IPS DF 6.9 (cell line): ENCODE measurements around the gene HSPB1.
"Not testable (repeated sequence)": the region's sequence is repeated elsewhere in the genome, so short reads cannot be mapped to it uniquely, and the experiment has no call there.

Experiments
- DNase-seq: peaks from one replicate; pipeline ENCODE4 v3.0.0-alpha.2; 2013; ENCODE audit warnings: low read depth, low spot score
- H3K27ac ChIP-seq: one replicate; pipeline ENCODE4 v1.5.1; 2013; ENCODE audit warnings: low read length, control low read depth
- H3K27me3 ChIP-seq: 2 replicates; pipeline ENCODE4 v1.6.1; 2013; ENCODE audit warnings: mild to moderate bottlenecking, low read length; ENCODE audit not compliant: control insufficient read depth, insufficient read depth
- H3K36me3 ChIP-seq: 2 replicates; pipeline ENCODE4 v1.6.1; 2013; ENCODE audit warnings: low read length; ENCODE audit not compliant: control insufficient read depth, insufficient read depth
- H3K4me1 ChIP-seq: 2 replicates; pipeline ENCODE4 v1.6.1; 2013; ENCODE audit warnings: low read length; ENCODE audit not compliant: control insufficient read depth, insufficient read depth
- H3K4me3 ChIP-seq: 2 replicates; pipeline ENCODE4 v1.5.1; 2013; ENCODE audit warnings: mild to moderate bottlenecking, low read length
- H3K9me3 ChIP-seq: 2 replicates; pipeline ENCODE4 v1.6.1; 2013; ENCODE audit warnings: low read length, inconsistent platforms; ENCODE audit not compliant: control insufficient read depth, insufficient read depth
- WGBS: extraction: QIAGEN DNeasy Blood & Tissue Kit; methylation state at CpG from one replicate; pipeline ENCODE4 v1.1.7; 2013; ENCODE audit warnings: mixed read lengths, missing lambda C conversion rate; ENCODE audit not compliant: insufficient read length, insufficient coverage; 5-methylcytosine and 5-hydroxymethylcytosine counted together

HSPB1 gene

DNA sequence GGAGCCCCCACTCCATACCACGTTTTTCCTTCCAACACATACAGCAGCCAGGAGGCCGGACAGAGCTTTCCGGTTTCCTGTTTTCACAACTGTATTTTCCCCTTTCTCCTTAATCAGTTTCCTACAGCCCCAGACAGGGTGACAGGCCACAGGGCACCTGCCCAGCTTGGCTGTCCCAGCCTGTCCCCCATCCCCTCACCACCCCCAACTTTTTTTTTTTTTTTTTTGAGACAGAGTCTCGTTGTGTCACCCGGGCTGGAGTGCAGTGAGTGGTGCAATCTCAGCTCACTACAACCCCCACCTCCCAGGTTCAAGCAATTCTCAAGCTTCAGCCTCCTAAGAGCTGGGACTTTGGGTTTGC, 10.3 kb upstream of the HSPB1 start:
- DNase-seq, result no peak
- no peak overlapping the region for H3K27ac ChIP-seq
- no peak overlapping the region for H3K4me3 ChIP-seq
- H3K4me1 ChIP-seq, result peaks cover 5% of the 10 kb centered on the region
- WGBS, result no CpG with 5 or more reads among the region's 5 CpGs
- H3K9me3 ChIP-seq, result no peaks in the 10 kb centered on the region
- no peaks in the 10 kb centered on the region for H3K36me3 ChIP-seq
- H3K27me3 ChIP-seq, result no peaks in the 10 kb centered on the region

DNA sequence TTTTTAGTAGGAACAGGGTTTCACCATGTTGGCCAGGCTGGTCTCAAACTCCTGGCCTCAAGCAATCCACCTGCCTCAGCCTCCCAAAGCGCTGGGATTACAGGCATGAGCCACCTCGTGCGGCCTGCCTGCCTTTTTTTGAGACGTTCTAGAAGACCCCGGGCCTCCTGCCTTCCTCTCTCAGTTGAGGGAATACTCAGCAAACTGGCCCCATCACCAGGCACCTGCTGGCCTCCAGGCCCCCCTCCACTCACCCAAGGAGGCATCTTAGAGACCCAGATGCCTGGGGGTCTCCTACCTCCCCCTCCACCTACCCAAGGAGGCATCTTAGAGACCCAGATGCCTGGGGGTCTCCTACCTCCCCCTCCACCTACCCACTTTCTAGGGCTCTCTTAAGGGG, 9.6 kb upstream of the HSPB1 start:
- H3K36me3 ChIP-seq, H3K27me3 ChIP-seq, DNase-seq, H3K4me3 ChIP-seq, H3K27ac ChIP-seq, H3K4me1 ChIP-seq, H3K9me3 ChIP-seq: not testable (repeated sequence)
- WGBS, result no CpG with 5 or more reads among the region's 5 CpGs

DNA sequence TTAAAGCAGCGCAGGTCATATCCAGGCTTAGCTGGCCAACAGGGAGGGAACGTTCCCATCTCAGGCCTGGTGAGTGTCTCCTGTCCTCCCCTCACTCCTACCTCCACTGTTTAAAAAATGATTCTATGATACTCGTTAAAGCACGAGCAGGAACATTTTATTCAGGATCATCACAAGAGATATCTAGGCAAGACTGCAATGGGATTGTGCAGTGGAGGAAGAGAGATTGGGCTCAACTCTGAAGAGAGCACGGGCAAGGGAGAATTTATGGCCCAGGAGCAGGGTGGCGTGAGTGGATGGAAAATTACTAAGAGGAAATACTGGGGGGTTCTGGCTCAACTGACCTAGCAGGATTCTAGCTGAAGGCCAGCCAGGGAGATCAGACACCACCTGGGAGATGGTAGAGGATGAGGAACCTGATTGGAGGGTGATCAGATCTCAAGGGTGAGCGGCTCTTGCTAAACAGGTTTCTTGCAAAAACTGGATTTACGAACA, 9.0 kb upstream of the HSPB1 start:
- WGBS, result no CpG with 5 or more reads among the region's 8 CpGs
- Histone ChIP-seq H3K9me3 (no peaks in the 10 kb centered on the region), H3K4me3 (no peak overlapping the region), H3K27me3 (no peaks in the 10 kb centered on the region), H3K27ac (no peak overlapping the region), H3K4me1 (peaks cover 5% of the 10 kb centered on the region), H3K36me3 (no peaks in the 10 kb centered on the region)
- DNase-seq, result no peak

DNA sequence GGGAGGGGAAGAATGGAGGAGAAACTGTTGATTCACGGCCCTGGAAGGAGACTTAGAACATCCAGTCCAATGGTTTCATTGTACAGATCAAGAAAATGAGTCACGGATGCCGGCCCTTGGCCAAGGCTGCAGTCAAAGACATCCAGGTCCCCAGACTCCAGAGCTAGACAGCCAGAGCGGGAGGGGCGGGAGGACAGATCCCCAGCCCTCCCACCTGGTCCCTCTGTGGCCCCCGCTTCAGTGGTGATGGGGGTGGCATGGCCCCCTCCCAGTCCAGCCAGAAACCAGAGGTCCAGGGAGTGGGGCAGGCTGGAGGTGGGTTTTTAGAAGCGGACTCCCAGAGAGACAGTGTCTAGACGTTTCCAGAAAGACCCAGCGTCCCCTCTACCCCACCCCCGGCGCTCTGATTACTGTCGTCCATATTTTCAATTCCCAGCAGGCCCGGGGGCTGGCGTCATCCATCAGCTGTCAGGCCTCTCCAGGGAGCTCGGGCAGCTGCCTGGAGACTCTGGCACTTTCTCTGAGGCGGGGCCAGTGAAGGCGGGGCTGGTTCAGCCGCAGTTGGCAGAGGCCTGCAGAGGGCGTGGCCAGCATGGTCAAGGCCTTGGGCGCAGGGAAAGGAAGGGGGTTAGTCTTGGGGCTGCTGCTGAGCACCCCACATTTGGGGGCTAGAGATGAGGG, 8.0 kb upstream of the HSPB1 start:
- no CpG with 5 or more reads among the region's 20 CpGs for WGBS
- peaks cover 4% of the 10 kb centered on the region for H3K4me1 ChIP-seq
- no peaks in the 10 kb centered on the region for H3K36me3 ChIP-seq
- no peaks in the 10 kb centered on the region for H3K9me3 ChIP-seq
- no peak for DNase-seq
- H3K27ac ChIP-seq, result no peak overlapping the region
- no peak overlapping the region for H3K4me3 ChIP-seq
- no peaks in the 10 kb centered on the region for H3K27me3 ChIP-seq

DNA sequence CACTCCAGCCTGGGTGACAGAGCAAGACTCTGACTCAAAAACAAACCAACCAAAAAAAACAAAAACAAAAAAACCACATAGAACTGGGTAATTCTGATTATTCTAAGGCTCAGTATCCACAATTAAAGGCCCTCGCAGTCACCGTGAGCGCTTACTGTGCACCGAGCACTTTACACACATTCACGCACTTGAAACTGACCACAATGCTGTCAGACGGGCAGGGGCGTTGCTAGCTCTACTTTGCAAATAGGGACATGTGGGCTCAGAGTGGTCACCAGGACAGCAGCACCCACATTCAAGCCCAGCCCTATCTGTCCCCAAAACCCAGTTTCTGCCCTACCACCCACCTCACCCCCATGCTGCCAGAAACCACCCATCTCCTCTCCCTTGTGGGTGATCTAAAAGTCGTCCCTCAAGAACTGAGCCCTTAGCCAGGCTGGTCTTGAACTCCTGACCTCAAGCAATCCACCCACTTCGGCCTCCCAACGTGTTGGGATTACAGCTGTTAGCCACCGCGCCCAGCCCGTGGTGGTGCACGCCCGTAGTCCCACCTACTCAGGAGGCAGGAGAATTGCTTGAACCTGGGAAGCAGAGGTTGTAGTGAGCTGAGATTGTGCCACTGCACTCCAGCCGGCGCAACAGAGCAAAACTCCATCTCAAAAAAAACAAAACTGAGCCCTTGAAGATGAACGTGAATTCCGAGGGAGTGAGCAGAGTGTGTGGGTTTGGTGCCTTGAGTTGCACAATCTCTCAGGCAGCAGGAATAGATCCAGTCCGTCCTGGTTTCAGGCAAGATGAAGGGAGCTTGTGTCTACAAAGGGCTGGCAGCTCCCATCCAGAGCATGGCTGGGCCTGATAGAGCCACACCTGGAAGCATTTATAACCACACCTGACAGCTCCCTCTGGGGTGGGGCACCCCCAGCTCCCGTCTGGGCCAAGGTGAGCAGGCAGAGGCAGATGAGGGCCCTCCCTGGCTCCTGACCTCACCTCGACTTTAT, 5.4 kb upstream of the HSPB1 start:
- DNase-seq, result no peak
- WGBS, result no CpG with 5 or more reads among the region's 22 CpGs
- Histone ChIP-seq H3K4me1 (no peaks in the 10 kb centered on the region; the same call in 1 of the 2 replicates), H3K27me3 (no peaks in the 10 kb centered on the region), H3K9me3 (no peaks in the 10 kb centered on the region), H3K4me3 (no peak overlapping the region), H3K27ac (no peak overlapping the region), H3K36me3 (no peaks in the 10 kb centered on the region)

DNA sequence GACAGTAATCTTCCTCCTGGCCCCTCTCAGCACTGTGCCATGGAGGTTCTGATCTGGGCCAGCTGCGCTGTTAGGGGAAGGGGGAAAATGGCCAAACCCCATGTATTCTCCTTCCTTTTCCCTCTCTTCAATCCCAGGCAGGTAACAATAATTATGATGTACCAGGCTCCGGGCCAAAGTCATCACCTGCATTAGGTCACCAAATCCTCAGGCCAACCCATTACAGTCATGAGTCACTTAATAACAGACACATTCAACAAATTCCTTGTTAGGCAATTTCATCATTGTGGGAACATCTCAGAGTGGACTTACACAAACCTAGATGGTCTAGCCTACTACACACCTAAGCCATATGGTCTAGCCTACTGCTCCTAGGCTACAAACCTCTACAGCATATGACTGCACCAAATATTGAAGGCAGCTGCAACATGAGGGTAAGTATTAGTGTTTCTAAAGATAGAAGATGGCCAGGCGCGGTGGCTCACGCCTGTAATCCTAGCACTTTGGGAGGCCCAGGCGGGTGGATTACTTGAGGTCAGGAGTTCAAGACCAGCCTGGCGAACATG, 2.2 kb upstream of the HSPB1 start:
- no CpG with 5 or more reads among the region's 7 CpGs for WGBS
- no peak for DNase-seq

DNA sequence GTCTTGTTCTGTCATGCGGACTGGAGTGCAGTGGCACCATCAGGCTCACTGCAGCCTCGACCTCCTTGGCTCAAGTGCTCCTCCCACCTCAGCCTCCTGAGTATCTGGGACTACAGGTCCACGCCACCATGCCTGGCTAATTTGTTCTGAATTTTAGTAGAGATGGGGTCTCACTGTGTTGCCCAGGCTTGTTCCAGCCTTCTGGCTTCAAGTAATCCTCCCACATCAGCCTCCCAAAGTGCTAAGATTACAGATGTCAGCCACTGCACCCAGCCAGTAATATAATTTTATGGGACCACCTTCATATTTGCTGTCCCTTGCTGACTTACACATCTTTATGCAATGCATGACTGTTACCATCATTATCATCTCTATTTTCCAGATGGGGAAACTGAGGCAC, 1.5 kb upstream of the HSPB1 start:
- no peak overlapping the region for H3K4me3 ChIP-seq
- no peak overlapping the region for H3K27ac ChIP-seq
- no CpG with 5 or more reads among the region's 3 CpGs for WGBS
- H3K4me1 ChIP-seq, result peaks cover 3% of the 10 kb centered on the region; the same call in 1 of the 2 replicates
- H3K36me3 ChIP-seq, result no peaks in the 10 kb centered on the region
- no peaks in the 10 kb centered on the region for H3K9me3 ChIP-seq
- H3K27me3 ChIP-seq, result no peaks in the 10 kb centered on the region
- DNase-seq, result no peak

More for the DNA sequence above, 2.2 kb upstream of the HSPB1 start:
- no peaks in the 10 kb centered on the region for H3K36me3 ChIP-seq
- H3K27me3 ChIP-seq, result no peaks in the 10 kb centered on the region
- H3K4me1 ChIP-seq, result peaks cover 3% of the 10 kb centered on the region; the same call in 1 of the 2 replicates
- H3K9me3 ChIP-seq, result no peaks in the 10 kb centered on the region
- H3K4me3 ChIP-seq, result no peak overlapping the region
- no peak overlapping the region for H3K27ac ChIP-seq

DNA sequence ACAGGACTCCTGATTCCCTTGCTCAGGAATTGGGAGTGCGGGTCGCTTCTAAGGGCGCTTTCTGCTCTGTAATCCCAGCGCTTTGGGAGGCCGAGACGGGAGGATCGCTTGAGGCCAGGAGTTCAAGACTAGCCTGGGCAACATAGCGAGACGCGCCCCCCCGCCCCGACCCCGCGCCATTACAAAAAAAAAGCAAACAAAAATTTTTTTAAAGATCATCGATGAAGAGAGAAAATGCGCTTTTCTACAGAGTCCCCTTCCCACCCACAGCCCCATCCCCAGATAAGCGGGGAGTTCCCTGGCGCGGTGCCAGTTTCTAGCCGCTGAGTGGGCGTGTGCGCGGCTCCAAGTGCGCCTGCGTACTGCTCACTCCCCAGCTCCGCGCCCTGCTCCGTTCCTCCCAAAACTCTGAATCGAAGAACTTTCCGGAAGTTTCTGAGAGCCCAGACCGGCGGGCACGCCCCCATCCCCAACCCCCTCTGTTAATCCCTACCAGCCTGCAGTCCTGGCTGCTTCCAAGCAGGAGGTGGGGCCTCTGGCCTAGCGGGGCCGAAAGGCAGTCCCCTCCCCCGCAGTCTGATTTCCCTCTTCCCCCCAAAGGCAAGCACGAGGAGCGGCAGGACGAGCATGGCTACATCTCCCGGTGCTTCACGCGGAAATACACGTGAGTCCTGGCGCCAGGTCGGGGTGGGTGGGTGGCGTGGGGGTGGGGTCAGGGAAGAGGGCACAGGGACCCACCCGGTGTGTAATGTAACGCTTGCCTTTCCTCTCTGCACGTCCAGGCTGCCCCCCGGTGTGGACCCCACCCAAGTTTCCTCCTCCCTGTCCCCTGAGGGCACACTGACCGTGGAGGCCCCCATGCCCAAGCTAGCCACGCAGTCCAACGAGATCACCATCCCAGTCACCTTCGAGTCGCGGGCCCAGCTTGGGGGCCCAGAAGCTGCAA, 1.0 kb downstream of the HSPB1 start:
- no peak overlapping the region for H3K27ac ChIP-seq

DNA sequence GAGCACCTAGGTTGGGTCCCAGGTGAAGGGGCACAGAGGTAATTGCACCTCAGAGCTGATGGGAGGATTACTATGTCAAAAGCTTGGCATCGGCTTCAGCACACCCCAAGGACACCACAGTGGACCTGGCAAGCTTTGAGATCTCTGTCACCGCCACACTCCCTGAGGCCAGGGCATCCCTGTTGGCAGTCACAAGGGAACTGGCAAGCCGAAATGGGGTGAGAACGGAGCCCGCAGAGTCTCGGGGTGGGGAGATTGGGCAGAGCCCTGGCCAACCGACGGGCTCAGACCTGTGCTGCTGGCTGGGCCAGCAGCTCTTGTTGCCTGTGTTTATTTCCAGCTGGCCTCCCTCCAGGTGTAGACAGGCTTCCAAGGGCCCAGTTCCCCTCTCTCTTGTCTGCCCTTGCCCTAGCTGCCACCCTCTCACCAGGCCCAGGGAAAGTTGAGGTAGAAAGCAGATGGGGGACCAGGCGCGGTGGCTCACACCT, 2.5 kb downstream of the HSPB1 start:
- Histone ChIP-seq H3K9me3 (no peaks in the 10 kb centered on the region), H3K4me3 (no peak overlapping the region), H3K27me3 (no peaks in the 10 kb centered on the region), H3K36me3 (no peaks in the 10 kb centered on the region), H3K27ac (no peak overlapping the region), H3K4me1 (peaks cover 3% of the 10 kb centered on the region; the same call in 1 of the 2 replicates)
- no CpG with 5 or more reads among the region's 10 CpGs for WGBS
- no peak for DNase-seq

More for the DNA sequence above, 1.0 kb downstream of the HSPB1 start:
- no CpG with 5 or more reads among the region's 56 CpGs for WGBS
- Histone ChIP-seq H3K36me3 (no peaks in the 10 kb centered on the region), H3K4me1 (peaks cover 3% of the 10 kb centered on the region; the same call in 1 of the 2 replicates), H3K27me3 (no peaks in the 10 kb centered on the region), H3K9me3 (no peaks in the 10 kb centered on the region), H3K4me3 (peak overlapping the region; percentile 66; the same call in 1 of the 2 replicates)
- DNase-seq, result no peak
